Mammary epithelial cell (primary cell): ENCODE measurements around the gene DDX28.

Experiments
- CTCF ChIP-seq, 2 donors: IDR thresholded peaks in 1 of 2; conservative IDR thresholded peaks in 1 of 2; 2 replicates each; pipeline ENCODE4 v1.5.1; 2011 to 2012; ENCODE audit warnings: inconsistent platforms in 2 of 2, low read length in 2 of 2, mild to moderate bottlenecking in 2 of 2, control low read depth in 1 of 2, low read depth in 1 of 2; ENCODE audit not compliant: insufficient read depth in 1 of 2; ENCODE audit errors: extremely low read depth in 1 of 2
- EZH2 ChIP-seq: IDR thresholded peaks from 2 replicates; pipeline ENCODE4 v1.6.1; 2012; ENCODE audit warnings: low read length, inconsistent platforms, borderline replicate concordance

- TF ChIP-seq CTCF (conservative IDR thresholded peaks at IDR 0.05 in 1 of 2, IDR thresholded peaks at IDR 0.05 in 1 of 2; ENCODE audit: extremely low read depth in 1 of 2, insufficient read depth in 1 of 2, low read depth in 1 of 2, low read length in 2 of 2) (no peak), EZH2 (no peak)
Observed at GRCh38 chr16:68009157-68009735, 13.8 kb downstream of the DDX28 start.
